GM21528 (cell line): ENCODE measurements around the gene UXS1.

ENCODE experiments used
- ATAC-seq: cut with Tn5 transposase; IDR thresholded peaks from one replicate; pipeline ENCODE4 v1.9.1; 2021; ENCODE audit warnings: mild to moderate bottlenecking, moderate library complexity; ENCODE audit not compliant: unreplicated experiment, low FRiP score

The UXS1 gene

GRCh38 chr2:106114166-106114565 lies 79.9 kb downstream of the UXS1 start:
- no peak for ATAC-seq

- no peak for ATAC-seq
These were observed 80.6 kb downstream of the UXS1 start for GRCh38 chr2:106113361-106113966.

GRCh38 chr2:106111882-106112571 lies 82.1 kb downstream of the UXS1 start:
- ATAC-seq, result no peak

- ATAC-seq, result no peak
These were observed 84.3 kb downstream of the UXS1 start for GRCh38 chr2:106109675-106110424.

GRCh38 chr2:106108791-106109190 lies 85.3 kb downstream of the UXS1 start:
- no peak for ATAC-seq

GRCh38 chr2:106108351-106108750 lies 85.8 kb downstream of the UXS1 start:
- no peak for ATAC-seq

GRCh38 chr2:106107509-106108131 lies 86.5 kb downstream of the UXS1 start:
- no peak for ATAC-seq

GRCh38 chr2:106106622-106107508 lies 87.2 kb downstream of the UXS1 start:
- no peak for ATAC-seq

GRCh38 chr2:106105151-106105922 lies 88.8 kb downstream of the UXS1 start:
- no peak for ATAC-seq

GRCh38 chr2:106104332-106105062 lies 89.6 kb downstream of the UXS1 start:
- peak; percentile 57 for ATAC-seq

- no peak for ATAC-seq
These were observed 94.4 kb downstream of the UXS1 start for GRCh38 chr2:106099691-106100090.

GRCh38 chr2:106098664-106099063 lies 95.4 kb downstream of the UXS1 start:
- ATAC-seq, result no peak

- ATAC-seq, result no peak
These were observed 96.0 kb downstream of the UXS1 start for GRCh38 chr2:106098081-106098480.

GRCh38 chr2:106097038-106098000 lies 96.8 kb downstream of the UXS1 start:
- ATAC-seq, result no peak

- no peak for ATAC-seq
These were observed 97.6 kb downstream of the UXS1 start for GRCh38 chr2:106096299-106097037.

GRCh38 chr2:106095478-106096298 lies 98.4 kb downstream of the UXS1 start:
- ATAC-seq, result no peak
